GM23338 (cell line): Measurements from ENCODE around the gene MRC2. TPM values are rescaled to one million over a fixed set of nuclear protein-coding genes. Genes with fewer than 3 reads are reported as not detected.
"Not testable (repeated sequence)": the region's sequence is repeated elsewhere in the genome, so short reads cannot be mapped to it uniquely, and the experiment has no call there.

Experiments used
- ATAC-seq: fragments of 200-7000 bp; cut with Tn5 transposase; 3 replicates; pipeline ENCODE4 v1.9.1; 2020
- DNase-seq: peaks from one replicate; pipeline ENCODE4 v3.0.0-alpha.2; 2015; ENCODE audit warnings: low spot score
- H2AFZ ChIP-seq: fragments of 200-600 bp; sonication (generic); 2 replicates; pipeline ENCODE4 v1.8.0; 2016; ENCODE audit warnings: antibody characterized with exemption, mild to moderate bottlenecking, moderate library complexity
- H3F3A ChIP-seq: fragments of 200-600 bp; sonication (generic); replicated peaks from 2 replicates; pipeline ENCODE4 v1.8.0; 2017; ENCODE audit warnings: antibody characterized with exemption, mixed run types, low read depth
- H3K27ac ChIP-seq: fragments of 200-600 bp; sonication (generic); 2 replicates; pipeline ENCODE4 v1.6.1; 2016; ENCODE audit warnings: low read depth
- H3K27me3 ChIP-seq: fragments of 200-600 bp; sonication (generic); 2 replicates; pipeline ENCODE4 v1.8.0; 2016; ENCODE audit warnings: mild to moderate bottlenecking, mixed run types, moderate library complexity; ENCODE audit not compliant: insufficient read depth
- H3K36me3 ChIP-seq: fragments of 200-600 bp; sonication (generic); 2 replicates; pipeline ENCODE4 v1.8.0; 2016; ENCODE audit warnings: mild to moderate bottlenecking; ENCODE audit not compliant: insufficient read depth
- H3K4me1 ChIP-seq: fragments of 200-600 bp; sonication (generic); 2 replicates; pipeline ENCODE4 v1.8.0; 2016; ENCODE audit warnings: mild to moderate bottlenecking, moderate library complexity; ENCODE audit not compliant: insufficient read depth
- H3K4me2 ChIP-seq: fragments of 200-600 bp; sonication (generic); 2 replicates; pipeline ENCODE4 v1.7.1; 2017; ENCODE audit warnings: mixed run types
- H3K4me3 ChIP-seq: fragments of 200-600 bp; sonication (generic); 2 replicates; pipeline ENCODE4 v1.6.1; 2016; ENCODE audit warnings: mixed run types
- H3K79me2 ChIP-seq: fragments of 200-600 bp; sonication (generic); replicated peaks from 2 replicates; pipeline ENCODE4 v1.8.0; 2017; ENCODE audit warnings: mild to moderate bottlenecking; ENCODE audit not compliant: insufficient read depth
- H3K9me2 ChIP-seq: fragments of 200-600 bp; sonication (generic); 2 replicates; pipeline ENCODE4 v1.8.0; 2017; ENCODE audit not compliant: insufficient read depth
- H4K20me1 ChIP-seq: fragments of 200-600 bp; sonication (generic); replicated peaks from 2 replicates; pipeline ENCODE4 v1.8.0; 2017; ENCODE audit warnings: mild to moderate bottlenecking; ENCODE audit not compliant: insufficient read depth
- H3K27ac Mint-ChIP-seq: 2 replicates; pipeline ENCODE4 v1.8.0; 2020; ENCODE audit warnings: inconsistent platforms, mild to moderate bottlenecking, moderate library complexity, mixed read lengths
- H3K27me3 Mint-ChIP-seq: 3 replicates; pipeline ENCODE4 v1.8.0; 2022; ENCODE audit warnings: low read depth, mild to moderate bottlenecking, moderate library complexity, mixed read lengths, inconsistent platforms; ENCODE audit not compliant: insufficient read depth, poor library complexity
- H3K36me3 Mint-ChIP-seq: 3 replicates; pipeline ENCODE4 v1.8.0; 2021; ENCODE audit warnings: low read depth, mild to moderate bottlenecking, inconsistent platforms, moderate library complexity, mixed read lengths
- H3K4me1 Mint-ChIP-seq: 3 replicates; pipeline ENCODE4 v1.8.0; 2020; ENCODE audit warnings: mild to moderate bottlenecking, inconsistent platforms, mixed read lengths
- H3K4me3 Mint-ChIP-seq: 3 replicates; pipeline ENCODE4 v1.8.0; 2021; ENCODE audit warnings: moderate library complexity, mild to moderate bottlenecking, inconsistent platforms, mixed read lengths
- H3K9me3 Mint-ChIP-seq: 3 replicates; pipeline ENCODE4 v1.8.0; 2020; ENCODE audit warnings: moderate library complexity, mild to moderate bottlenecking, inconsistent platforms, mixed read lengths
- CTCF ChIP-seq, 2 experiments: fragments of 200-600 bp in 1 of 2; sonication (generic) in 1 of 2; conservative IDR thresholded peaks; 2 replicates each; pipeline versions ENCODE4 v1.5.1 to v1.6.1; 2016 to 2017; ENCODE audit warnings: antibody characterized with exemption in 2 of 2, low read depth in 2 of 2, mild to moderate bottlenecking in 2 of 2, moderate library complexity in 1 of 2
- JUNB ChIP-seq: IDR thresholded peaks from one replicate; pipeline ENCODE4 v1.6.1; 2016; ENCODE audit warnings: antibody characterized with exemption; ENCODE audit not compliant: unreplicated experiment
- NANOG ChIP-seq: IDR thresholded peaks from 2 replicates; pipeline ENCODE4 v1.6.1; 2016; ENCODE audit warnings: antibody characterized with exemption, borderline replicate concordance
- REST ChIP-seq: IDR thresholded peaks from one replicate; pipeline ENCODE4 v1.6.1; 2018; ENCODE audit warnings: antibody characterized with exemption; ENCODE audit not compliant: unreplicated experiment
- STAT1 ChIP-seq: IDR thresholded peaks from one replicate; pipeline ENCODE4 v1.6.1; 2016; ENCODE audit warnings: antibody characterized with exemption; ENCODE audit not compliant: unreplicated experiment
- ZNF114 ChIP-seq: fragments of 250-450 bp; sonication (Bioruptor Pico); IDR thresholded peaks from 2 replicates; pipeline ENCODE4 v1.5.0; 2020; ENCODE audit warnings: mild to moderate bottlenecking, moderate library complexity
- polyA plus RNA-seq: library from polyadenylated mRNA; unstranded; fragments of >200 nt; fragmentation: Nextera tagmentation; extraction: Ambion mirVana; gene quantifications from 2 replicates; pipeline ENCODE4 v1.2.1, GENCODE V29; 2016
- total RNA-seq: library from RNA; depleted of rRNA; stranded (reverse); fragments of >200 nt; shearing (Covaris generic); gene quantifications from 2 replicates; pipeline ENCODE4 v1.2.3, GENCODE V29; 2014

The MRC2 gene
- total and polyA plus RNA-seq, 2 experiments from 2014 or later, result 8.0 to 38.6 TPM

GRCh38 chr17:62693616-62694409 is 66.3 kb downstream of the MRC2 start:
- Histone ChIP-seq H3K27ac (no peak overlapping the region), H3K36me3 (no peaks in the 10 kb centered on the region), H4K20me1 (no peaks in the 10 kb centered on the region), H3F3A (no peaks in the 10 kb centered on the region), H3K9me2 (no peaks in the 10 kb centered on the region), H3K4me1 (peaks cover 4% of the 10 kb centered on the region; the same call in 1 of the 2 replicates), H2AFZ (no peak overlapping the region), H3K4me3 (no peak overlapping the region), H3K27me3 (no peaks in the 10 kb centered on the region), H3K4me2 (no peak overlapping the region), H3K79me2 (no peaks in the 10 kb centered on the region)
- no peak for TF ChIP-seq ZNF114 (CRISPR knock-in tag)
- TF ChIP-seq STAT1, result no peak
- TF ChIP-seq CTCF (conservative IDR thresholded peaks at IDR 0.05; ENCODE audit: low read depth in 2 of 2), result peak in 1 of 2 experiments; percentile 23; a peak in 1 of 4 replicates
- TF ChIP-seq REST, result no peak
- TF ChIP-seq JUNB, result no peak
- TF ChIP-seq NANOG, result no peak
- Mint-ChIP-seq H3K4me1 (peaks cover 16% of the 10 kb centered on the region), H3K27me3 (peaks cover 12% of the 10 kb centered on the region), H3K4me3 (no peak overlapping the region), H3K27ac (no peak overlapping the region; the same call in 1 of the 2 replicates), H3K9me3 (no peaks in the 10 kb centered on the region; the same call in 2 of the 3 replicates), H3K36me3 (no peaks in the 10 kb centered on the region)
- DNase-seq, result no peak
- ATAC-seq, result peak; percentile 6; the same call in 2 of the 3 replicates

- peaks cover 11% of the 10 kb centered on the region for H3K27me3 Mint-ChIP-seq
- H3K4me3 ChIP-seq, H3F3A ChIP-seq, H3K36me3 Mint-ChIP-seq, H3K36me3 ChIP-seq, H3K9me2 ChIP-seq, H3K27ac ChIP-seq, H2AFZ ChIP-seq, H3K9me3 Mint-ChIP-seq, ATAC-seq, H3K4me2 ChIP-seq, DNase-seq, H4K20me1 ChIP-seq, H3K79me2 ChIP-seq, H3K4me3 Mint-ChIP-seq, H3K4me1 ChIP-seq, H3K27me3 ChIP-seq, H3K27ac Mint-ChIP-seq: not testable (repeated sequence)
- H3K4me1 Mint-ChIP-seq, result peaks cover 16% of the 10 kb centered on the region
Observed at GRCh38 chr17:62695093-62695738, 67.7 kb downstream of the MRC2 start.
